GM21528 (cell line): ENCODE results near the gene DRD2.

Experiments
- ATAC-seq: cut with Tn5 transposase; IDR thresholded peaks from one replicate; pipeline ENCODE4 v1.9.1; 2021; ENCODE audit warnings: mild to moderate bottlenecking, moderate library complexity; ENCODE audit not compliant: unreplicated experiment, low FRiP score

Gene DRD2

DNA sequence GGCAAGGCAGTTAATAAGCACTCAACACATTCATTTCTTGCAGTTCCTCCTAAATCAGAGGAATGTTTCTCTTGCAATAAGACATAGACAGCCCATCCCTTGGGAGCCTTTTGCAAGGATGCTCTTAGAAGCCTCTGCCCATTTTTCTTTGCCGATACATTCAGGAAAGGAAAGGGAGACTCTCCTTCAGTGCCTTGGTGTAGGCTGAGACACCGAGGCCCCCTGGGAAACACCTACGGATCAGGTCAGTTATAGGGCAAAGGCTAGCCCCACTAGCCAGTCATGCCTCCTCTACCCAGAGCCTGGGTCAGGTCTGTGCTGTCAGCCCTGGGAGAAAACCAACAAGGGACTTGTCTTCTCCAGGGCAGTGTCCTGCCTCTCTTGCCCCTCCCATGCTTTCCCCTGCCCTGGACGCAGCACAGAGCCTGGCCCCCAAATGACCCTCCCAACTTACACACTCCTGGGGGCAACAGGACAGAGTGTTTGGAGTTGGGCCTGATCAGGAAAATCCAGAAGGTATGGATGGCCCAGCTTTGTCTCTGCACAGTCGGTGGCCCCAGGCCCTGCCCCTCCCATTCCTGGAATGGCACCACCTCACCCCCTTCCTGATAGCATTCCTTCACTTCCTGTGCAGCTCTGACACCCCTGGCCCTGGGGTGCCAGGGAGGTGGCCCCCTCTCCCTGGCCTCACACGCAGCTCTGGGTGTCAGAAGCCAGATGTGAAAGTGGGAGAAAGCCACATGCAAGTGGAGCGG is 69.3 kb downstream of the DRD2 start:
- no peak for ATAC-seq

GRCh38 chr11:113404859-113405430 is 70.3 kb downstream of the DRD2 start:
- ATAC-seq = no peak

DNA sequence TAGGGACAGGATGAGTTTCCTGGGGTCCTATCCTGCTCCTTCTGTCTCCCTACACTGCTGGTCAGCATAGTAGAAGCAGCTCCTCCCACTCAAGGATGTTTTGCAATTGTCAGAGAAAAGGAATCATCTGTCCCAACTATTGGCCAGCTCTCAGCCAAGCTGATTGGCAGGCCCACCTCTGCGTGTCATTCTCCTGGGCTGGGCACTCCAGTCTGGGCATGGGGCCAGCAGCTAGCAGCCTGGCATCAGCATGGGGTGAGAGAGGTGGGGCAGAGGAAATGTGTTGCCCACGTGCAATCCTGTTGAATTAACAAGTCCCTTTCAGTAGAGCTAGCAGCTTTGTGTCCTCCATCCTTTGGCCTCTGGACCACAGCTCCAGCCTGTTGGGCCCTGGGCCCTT is 73.5 kb downstream of the DRD2 start:
- ATAC-seq = no peak

DNA sequence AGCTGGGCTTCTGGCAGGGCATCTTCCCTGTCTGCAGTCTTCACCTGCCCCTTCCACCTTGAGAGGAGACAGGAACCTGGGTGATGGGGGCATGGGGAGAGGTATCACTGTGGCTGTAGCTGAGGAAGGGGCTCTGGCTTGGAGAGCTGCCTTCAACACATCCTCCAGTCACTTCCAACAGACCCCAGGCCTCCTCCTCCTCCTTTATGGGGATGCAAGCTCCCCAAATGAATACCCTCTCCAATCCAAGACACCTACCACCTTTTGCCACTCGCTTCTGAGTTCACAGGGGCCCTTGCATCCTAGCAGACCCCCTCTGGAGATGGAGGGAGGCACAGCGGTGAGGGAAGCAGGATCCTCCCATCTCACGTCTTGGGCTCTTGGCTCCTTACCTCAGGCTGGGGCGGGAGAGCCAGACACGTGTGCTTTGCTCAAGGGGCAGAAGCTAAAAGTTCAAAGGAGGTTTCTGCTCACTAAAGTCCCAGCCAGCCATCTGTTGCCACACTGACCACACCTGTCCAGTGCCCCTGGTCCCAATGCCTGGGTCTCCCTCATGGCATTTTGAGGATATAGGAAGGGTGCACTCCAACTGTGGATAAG is 74.5 kb downstream of the DRD2 start:
- no peak for ATAC-seq

GRCh38 chr11:113398669-113399430 is 76.3 kb downstream of the DRD2 start:
- no peak for ATAC-seq

DNA sequence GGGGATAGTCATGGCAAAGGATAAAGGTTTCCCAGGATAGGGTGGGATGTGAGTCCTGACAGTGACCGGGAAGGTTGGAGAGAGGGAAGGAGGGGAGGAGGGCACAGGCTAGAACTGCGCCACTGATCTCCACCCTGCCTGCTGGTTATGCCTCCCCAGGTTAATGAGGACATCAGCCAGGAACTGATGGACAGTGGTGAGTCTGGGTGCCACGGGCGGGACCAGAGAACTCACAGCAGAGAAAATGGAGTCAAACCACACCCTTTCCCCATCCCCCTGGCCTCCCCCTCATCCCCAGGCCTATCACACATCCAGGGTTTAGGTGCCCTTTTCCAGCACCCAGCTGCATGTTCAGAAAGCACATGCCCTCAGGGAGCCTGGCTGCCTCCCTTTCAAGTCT is 77.4 kb downstream of the DRD2 start:
- no peak for ATAC-seq

- ATAC-seq = no peak
Measured at GRCh38 chr11:113397212-113397611, 78.0 kb downstream of the DRD2 start.

- ATAC-seq = no peak
Measured at GRCh38 chr11:113396690-113397089, 78.5 kb downstream of the DRD2 start.

GRCh38 chr11:113395782-113396336 is 79.3 kb downstream of the DRD2 start:
- ATAC-seq = no peak

DNA sequence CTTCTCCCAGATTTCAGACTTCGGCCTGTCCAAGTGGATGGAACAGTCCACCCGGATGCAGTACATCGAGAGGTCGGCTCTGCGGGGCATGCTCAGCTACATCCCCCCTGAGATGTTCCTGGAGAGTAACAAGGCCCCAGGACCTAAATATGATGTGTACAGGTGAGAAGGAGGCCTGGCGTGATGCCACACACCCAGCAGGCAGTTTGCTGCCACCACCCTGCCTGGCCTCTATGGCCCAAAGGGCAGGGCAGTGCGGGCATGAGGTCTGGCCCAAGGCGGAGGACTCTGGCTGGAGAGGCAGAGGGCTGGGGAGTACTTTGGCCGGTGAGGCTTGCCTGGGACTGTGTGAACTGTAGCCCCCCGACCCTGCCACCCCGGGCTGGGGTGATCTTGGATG is 80.3 kb downstream of the DRD2 start:
- no peak for ATAC-seq

DNA sequence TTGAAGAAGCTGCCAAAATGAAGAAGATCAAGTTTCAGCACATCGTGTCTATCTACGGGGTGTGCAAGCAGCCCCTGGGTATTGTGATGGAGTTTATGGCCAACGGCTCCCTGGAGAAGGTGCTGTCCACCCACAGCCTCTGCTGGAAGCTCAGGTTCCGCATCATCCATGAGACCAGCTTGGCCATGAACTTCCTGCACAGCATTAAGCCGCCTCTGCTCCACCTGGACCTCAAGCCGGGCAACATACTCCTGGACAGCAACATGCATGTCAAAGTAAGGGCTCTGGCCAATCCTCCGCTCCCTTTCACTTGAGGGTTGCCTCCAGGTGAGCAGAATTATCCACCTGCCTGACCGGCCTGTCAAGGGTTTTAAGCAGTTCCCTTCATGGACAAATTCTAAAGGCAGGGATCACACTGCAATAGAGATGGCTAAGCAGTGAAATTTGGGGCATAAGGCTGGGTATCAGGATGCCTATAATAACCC is 81.7 kb downstream of the DRD2 start:
- no peak for ATAC-seq

DNA sequence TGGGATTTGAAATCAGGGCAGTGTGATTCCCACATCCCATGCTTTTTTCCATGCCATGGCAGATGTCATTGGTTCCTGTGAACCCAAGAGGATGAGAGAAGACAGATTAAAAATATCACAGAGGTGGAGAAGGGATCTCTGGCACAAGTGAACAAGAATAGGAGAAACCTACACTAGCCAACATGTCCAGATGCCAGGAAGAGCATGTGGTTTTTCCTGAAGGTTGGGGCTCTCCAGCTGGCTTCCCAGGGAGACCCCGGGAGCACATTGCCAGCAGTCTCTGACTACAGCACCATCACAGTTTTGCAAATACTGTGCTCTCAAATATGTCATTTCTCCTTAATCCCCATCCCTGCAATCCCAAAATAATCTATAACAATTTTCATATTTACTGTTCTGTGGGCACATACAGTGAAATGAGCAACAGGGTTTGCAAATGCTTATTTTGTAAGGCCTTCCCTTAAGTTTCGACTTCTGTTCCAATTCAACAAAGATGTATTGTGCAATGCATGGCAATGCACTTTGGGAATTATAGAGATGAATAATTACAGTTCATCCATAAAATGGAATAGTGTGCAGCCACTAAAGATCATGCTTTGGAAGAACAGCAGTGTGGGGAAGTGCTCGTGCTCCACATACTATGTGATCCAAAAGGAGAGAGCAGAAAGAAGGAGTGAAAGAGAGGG is 82.8 kb downstream of the DRD2 start:
- ATAC-seq = no peak

DNA sequence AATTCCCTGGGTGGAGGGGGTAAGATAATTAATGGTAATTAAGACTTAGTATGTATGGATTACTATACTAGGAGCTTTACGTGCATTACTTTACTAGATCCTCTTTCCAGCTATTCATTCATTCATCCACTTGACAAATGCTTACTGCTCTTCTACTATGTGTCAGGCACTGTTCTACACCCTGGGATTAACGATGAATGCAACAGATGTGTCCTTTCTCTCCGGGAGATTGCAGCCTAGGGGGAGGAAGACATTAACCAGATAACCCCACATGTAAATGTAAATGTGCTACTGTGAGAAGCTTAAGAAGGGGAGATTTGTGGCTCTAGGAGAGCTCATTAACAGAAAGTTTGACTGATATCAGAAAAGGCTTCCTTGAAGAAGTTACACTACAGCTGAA is 85.9 kb downstream of the DRD2 start:
- ATAC-seq = no peak

- ATAC-seq = no peak
Measured at GRCh38 chr11:113387605-113388211, 87.5 kb downstream of the DRD2 start, which contains the start of gene ANKK1. TSS of gene ANKK1 (plus strand) at chr11:113387779. CDS start at chr11:113387885, 106 bp downstream.

DNA sequence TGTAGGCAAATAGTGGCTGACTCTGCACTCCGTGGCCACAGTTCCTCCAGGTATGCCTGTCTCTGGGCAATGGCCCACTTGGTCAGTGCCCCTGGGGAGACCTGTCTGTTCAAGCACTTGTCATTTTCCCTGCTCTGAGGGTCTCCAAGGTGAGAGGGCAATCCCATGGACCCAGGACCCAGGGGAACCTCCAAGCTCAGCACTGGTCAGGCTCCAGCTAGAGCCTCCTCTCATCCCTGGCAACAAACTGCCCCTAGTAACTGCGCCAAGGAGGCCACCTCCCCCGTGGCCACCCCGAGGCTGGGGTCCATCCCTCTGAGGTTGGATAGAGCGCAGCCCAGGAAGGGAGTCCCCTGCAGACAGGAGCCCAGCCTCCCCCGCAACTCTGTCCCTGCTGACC is 88.3 kb downstream of the DRD2 start:
- ATAC-seq = no peak

GRCh38 chr11:113385749-113386148 is 89.4 kb downstream of the DRD2 start:
- no peak for ATAC-seq

DNA sequence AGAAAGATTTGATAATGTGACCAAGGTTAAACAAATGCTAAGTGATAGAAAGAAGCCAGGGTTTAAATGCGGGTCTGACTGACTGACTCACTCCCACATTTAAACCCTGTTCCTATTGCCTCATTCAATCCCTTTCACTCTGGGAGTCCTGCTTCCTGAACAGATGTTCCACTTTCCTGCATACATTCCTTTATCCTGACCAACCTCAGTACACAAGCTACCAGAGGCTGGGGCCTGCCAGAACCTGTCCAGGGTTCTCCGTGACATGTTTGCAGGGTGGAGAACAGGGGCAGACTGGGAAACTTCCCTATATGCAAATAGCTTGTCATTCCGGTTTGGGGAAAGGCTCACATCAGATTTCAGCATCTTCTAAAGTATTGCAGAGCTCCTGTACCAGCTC is 90.6 kb downstream of the DRD2 start:
- no peak for ATAC-seq

- no peak for ATAC-seq
Measured at GRCh38 chr11:113382121-113382520, 93.1 kb downstream of the DRD2 start.

GRCh38 chr11:113378692-113379091 is 96.5 kb downstream of the DRD2 start:
- no peak for ATAC-seq
